ENCODE results near the gene LEMD2.
A peak's percentile ranks its signal among the peaks of the same experiment; 100 is the strongest.

LEMD2 gene

GRCh38 chr6:33727126-33727525 is 61.8 kb downstream of the LEMD2 start:
- ChIA-PET POLR2A (no interaction called here), CTCF (interaction anchor here (0.7 to 1.4 kb wide), 2 partner anchors 16 to 147 kb away, joined by 3 read pairs; partner anchors contain the start of genes BAK1 and UQCC2)
- TF ChIP-seq FEZF1 (tag by site-specific recombination; IDR thresholded peaks at IDR 0.05) (no peak), ZNF324 (tag by site-specific recombination; IDR thresholded peaks at IDR 0.05) (no peak), ZNF18 (tag by site-specific recombination; IDR thresholded peaks at IDR 0.05) (no peak), ZNF114 (tag by site-specific recombination; IDR thresholded peaks at IDR 0.05) (no peak), GFI1B (tag by site-specific recombination; IDR thresholded peaks at IDR 0.05) (no peak), ZNF404 (tag by site-specific recombination; IDR thresholded peaks at IDR 0.05) (no peak), ZNF354C (tag by site-specific recombination; IDR thresholded peaks at IDR 0.05; ENCODE audit: borderline replicate concordance, low read depth) (no peak)
- Histone ChIP-seq H3K27ac (ENCODE audit: extremely low read depth, low read depth, low read length) (no peak overlapping the region), H3K9me3 (ENCODE audit: control insufficient read depth, insufficient read depth, low read depth, low read length) (no peaks in the 10 kb centered on the region), H3K4me1 (ENCODE audit: control insufficient read depth, insufficient read depth, low read length) (no peaks in the 10 kb centered on the region), H3K4me3 (ENCODE audit: low read depth, low read length) (no peak overlapping the region), H3K36me3 (ENCODE audit: control insufficient read depth in 2 of 2, insufficient read depth in 1 of 2, low read length in 2 of 2) (no peaks in the 10 kb centered on the region)

GRCh38 chr6:33726696-33727095 is 62.2 kb downstream of the LEMD2 start:
- H3K36me3 ChIP-seq (ENCODE audit: control insufficient read depth in 2 of 2, insufficient read depth in 1 of 2, low read length in 2 of 2): no peaks in the 10 kb centered on the region
- TF ChIP-seq GLI2 (tag by site-specific recombination; IDR thresholded peaks at IDR 0.05; ENCODE audit: borderline replicate concordance, low read depth) (no peak), ZNF596 (tag by site-specific recombination; IDR thresholded peaks at IDR 0.05) (no peak), ZNF670 (tag by site-specific recombination; IDR thresholded peaks at IDR 0.05; ENCODE audit: low read depth) (no peak), IKZF3 (tag by site-specific recombination; IDR thresholded peaks at IDR 0.05) (no peak)
- ChIA-PET POLR2A (no interaction called here), CTCF (interaction anchor here (0.7 to 1.4 kb wide), 2 partner anchors 15 to 147 kb away, joined by 3 read pairs; partner anchors contain the start of genes BAK1 and UQCC2)
- H3K9me3 ChIP-seq (ENCODE audit: control insufficient read depth, insufficient read depth, low read depth, low read length): no peaks in the 10 kb centered on the region
- no peak overlapping the region for H3K4me3 ChIP-seq (ENCODE audit: low read depth, low read length)
- no peaks in the 10 kb centered on the region for H3K4me1 ChIP-seq (ENCODE audit: control insufficient read depth, insufficient read depth, low read length)
- no peak overlapping the region for H3K27ac ChIP-seq (ENCODE audit: extremely low read depth, low read depth, low read length)

- Histone ChIP-seq H3K4me1 (ENCODE audit: control insufficient read depth, insufficient read depth, low read length) (no peaks in the 10 kb centered on the region), H3K4me3 (ENCODE audit: low read depth, low read length) (no peak overlapping the region), H3K36me3 (ENCODE audit: control insufficient read depth in 2 of 2, insufficient read depth in 1 of 2, low read length in 2 of 2) (no peaks in the 10 kb centered on the region), H3K27ac (ENCODE audit: extremely low read depth, low read depth, low read length) (no peak overlapping the region), H3K9me3 (ENCODE audit: control insufficient read depth, insufficient read depth, low read depth, low read length) (no peaks in the 10 kb centered on the region)
- POLR2A ChIA-PET: interaction anchor here (1.0 kb wide), 1 partner anchor 14 kb away, joined by 3 read pairs; the partner anchor contains the start of gene UQCC2
- TF ChIP-seq ZBTB6 (tag by site-specific recombination; IDR thresholded peaks at IDR 0.05): no peak
- peak; percentile 73 for TF ChIP-seq GLIS1 (tag by site-specific recombination; IDR thresholded peaks at IDR 0.05)
- no peak for TF ChIP-seq ZNF692 (tag by site-specific recombination; IDR thresholded peaks at IDR 0.05)
- no peak for TF ChIP-seq INSM2 (tag by site-specific recombination; IDR thresholded peaks at IDR 0.05)
- no peak for TF ChIP-seq ZNF423 (tag by site-specific recombination; IDR thresholded peaks at IDR 0.05)
- 0 out of 2 replicates have a peak, but pooled peaks have one; percentile 20 for TF ChIP-seq ZIC2 (tag by site-specific recombination; IDR thresholded peaks at IDR 0.05)
- CTCF ChIA-PET: interaction anchor here (0.6 to 1.4 kb wide), 4 partner anchors 15 to 307 kb away, joined by 3 to 4 read pairs (median 4); partner anchors contain the start of gene UQCC2
Measured at GRCh38 chr6:33725891-33726673, 62.8 kb downstream of the LEMD2 start.

All from HEK293 (cell line).